Smooth muscle cell (in vitro differentiated cells): ENCODE results near the gene MRPL11. TPM values are rescaled to one million over a fixed set of nuclear protein-coding genes. Genes with fewer than 3 reads are reported as not detected.

Experiments used
- DNase-seq: peaks from one replicate; lab custom pipeline; 2025; ENCODE audit not compliant: unreplicated experiment; lab: John Stamatoyannopoulos, UW
- H2AFZ ChIP-seq: fragments of 200-600 bp; sonication (generic); 2 replicates; pipeline ENCODE4 v1.6.0; 2016; ENCODE audit warnings: antibody characterized with exemption, low read depth, mild to moderate bottlenecking
- H3F3A ChIP-seq: fragments of 200-600 bp; sonication (generic); 2 replicates; pipeline ENCODE4 v1.6.0; 2017; ENCODE audit warnings: antibody characterized with exemption, low read depth
- H3K27ac ChIP-seq: fragments of 200-600 bp; sonication (generic); 2 replicates; pipeline ENCODE4 v1.5.1; 2016; ENCODE audit warnings: low read depth, mild to moderate bottlenecking
- H3K27me3 ChIP-seq: fragments of 200-600 bp; sonication (generic); 2 replicates; pipeline ENCODE4 v1.6.1; 2016; ENCODE audit warnings: low read depth, mild to moderate bottlenecking
- H3K36me3 ChIP-seq: fragments of 200-600 bp; sonication (generic); 2 replicates; pipeline ENCODE4 v1.5.1; 2016; ENCODE audit warnings: low read depth
- H3K4me1 ChIP-seq: fragments of 200-600 bp; sonication (generic); 2 replicates; pipeline ENCODE4 v1.5.1; 2016; ENCODE audit warnings: low read depth
- H3K4me2 ChIP-seq: fragments of 200-600 bp; sonication (generic); 2 replicates; pipeline ENCODE4 v1.6.0; 2016; ENCODE audit warnings: mild to moderate bottlenecking
- H3K4me3 ChIP-seq: fragments of 200-600 bp; sonication (generic); 2 replicates; pipeline ENCODE4 v1.5.1; 2016; ENCODE audit warnings: mild to moderate bottlenecking
- H3K79me2 ChIP-seq: fragments of 200-600 bp; sonication (generic); 2 replicates; pipeline ENCODE4 v1.6.0; 2016; ENCODE audit warnings: low read depth, mild to moderate bottlenecking
- H3K9ac ChIP-seq: fragments of 200-600 bp; sonication (generic); 2 replicates; pipeline ENCODE4 v1.6.0; 2016; ENCODE audit warnings: low read depth
- H3K9me3 ChIP-seq: fragments of 200-600 bp; sonication (generic); replicated peaks from 2 replicates; pipeline ENCODE4 v1.5.1; 2016; ENCODE audit warnings: low read depth
- H4K20me1 ChIP-seq: fragments of 200-600 bp; sonication (generic); 2 replicates; pipeline ENCODE4 v1.6.0; 2016; ENCODE audit warnings: low read depth
- WGBS: methylation state at CpG from one replicate; pipeline ENCODE4 v1.1.7; 2016; ENCODE audit warnings: low lambda C conversion rate; 5-methylcytosine and 5-hydroxymethylcytosine counted together
- polyA plus RNA-seq: library from polyadenylated mRNA; unstranded; fragments of >200 nt; fragmentation: Nextera tagmentation; extraction: Ambion mirVana; gene quantifications from 2 replicates; pipeline ENCODE4 v1.2.1, GENCODE V29; 2016
- total RNA-seq: library from RNA; depleted of rRNA; stranded (reverse); fragments of >200 nt; gene quantifications from 2 replicates; pipeline ENCODE4 v1.2.3, GENCODE V29; 2014
- TF ChIP-seq, protein P1 (sequence below): fragments of 200-600 bp; sonication (generic); IDR thresholded peaks from 2 replicates; pipeline ENCODE4 v1.5.1; 2017; ENCODE audit warnings: borderline replicate concordance, mild to moderate bottlenecking, antibody characterized with exemption; ENCODE audit not compliant: insufficient read depth, poor library complexity, severe bottlenecking

Gene MRPL11
- total and polyA plus RNA-seq, 2 experiments from 2014 or later: 38.7 to 68.4 TPM

DNA sequence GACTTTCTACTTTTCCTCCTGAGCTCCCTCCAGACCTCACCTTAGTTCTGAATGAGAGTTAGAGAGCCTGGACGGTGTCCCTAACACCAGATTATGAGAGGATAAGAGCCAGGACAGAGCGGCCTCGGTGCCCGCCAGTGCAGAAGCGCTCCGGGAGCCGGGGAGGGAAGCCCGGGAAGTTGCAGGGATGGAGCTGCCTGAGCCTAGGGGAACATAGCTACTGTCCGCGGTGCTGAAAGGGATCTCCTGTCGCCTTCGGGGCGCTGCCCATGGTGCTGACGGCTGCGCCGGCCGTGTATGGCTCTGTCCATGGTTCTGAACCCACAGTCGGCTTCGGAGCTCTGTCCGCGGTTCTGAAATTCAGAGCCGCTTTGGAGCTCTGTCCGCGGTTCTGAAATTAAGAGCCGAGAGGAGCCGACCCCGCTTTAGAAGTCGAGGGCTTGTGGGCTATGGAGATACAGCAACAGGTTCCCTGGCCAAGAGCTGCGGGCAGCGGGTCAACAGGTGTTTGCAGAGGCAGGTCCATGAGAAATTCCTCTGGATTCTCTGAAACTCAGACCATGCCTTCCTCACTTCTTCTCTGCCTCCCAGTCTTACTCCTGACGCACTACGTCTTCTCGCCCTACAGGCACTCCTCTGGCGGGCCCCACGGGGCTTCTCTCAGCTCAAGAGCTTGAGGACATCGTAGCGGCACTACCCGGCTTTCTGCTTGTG lies 17.0 kb downstream of the MRPL11 start:
- Histone ChIP-seq H3K27me3 (peaks cover 22% of the 10 kb centered on the region), H3K4me1 (peaks cover 12% of the 10 kb centered on the region), H2AFZ (no peak overlapping the region), H3K27ac (no peak overlapping the region), H3F3A (peaks cover 11% of the 10 kb centered on the region), H3K4me3 (no peak overlapping the region), H3K9ac (no peak overlapping the region), H4K20me1 (peaks cover 62% of the 10 kb centered on the region), H3K9me3 (no peaks in the 10 kb centered on the region), H3K36me3 (no peaks in the 10 kb centered on the region), H3K79me2 (no peaks in the 10 kb centered on the region), H3K4me2 (no peak overlapping the region)
- TF ChIP-seq, protein P1, sequence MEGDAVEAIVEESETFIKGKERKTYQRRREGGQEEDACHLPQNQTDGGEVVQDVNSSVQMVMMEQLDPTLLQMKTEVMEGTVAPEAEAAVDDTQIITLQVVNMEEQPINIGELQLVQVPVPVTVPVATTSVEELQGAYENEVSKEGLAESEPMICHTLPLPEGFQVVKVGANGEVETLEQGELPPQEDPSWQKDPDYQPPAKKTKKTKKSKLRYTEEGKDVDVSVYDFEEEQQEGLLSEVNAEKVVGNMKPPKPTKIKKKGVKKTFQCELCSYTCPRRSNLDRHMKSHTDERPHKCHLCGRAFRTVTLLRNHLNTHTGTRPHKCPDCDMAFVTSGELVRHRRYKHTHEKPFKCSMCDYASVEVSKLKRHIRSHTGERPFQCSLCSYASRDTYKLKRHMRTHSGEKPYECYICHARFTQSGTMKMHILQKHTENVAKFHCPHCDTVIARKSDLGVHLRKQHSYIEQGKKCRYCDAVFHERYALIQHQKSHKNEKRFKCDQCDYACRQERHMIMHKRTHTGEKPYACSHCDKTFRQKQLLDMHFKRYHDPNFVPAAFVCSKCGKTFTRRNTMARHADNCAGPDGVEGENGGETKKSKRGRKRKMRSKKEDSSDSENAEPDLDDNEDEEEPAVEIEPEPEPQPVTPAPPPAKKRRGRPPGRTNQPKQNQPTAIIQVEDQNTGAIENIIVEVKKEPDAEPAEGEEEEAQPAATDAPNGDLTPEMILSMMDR: no peak
- 18% methylated on average over 38 of the region's 38 CpGs for WGBS
- peak; percentile 89 for DNase-seq

DNA sequence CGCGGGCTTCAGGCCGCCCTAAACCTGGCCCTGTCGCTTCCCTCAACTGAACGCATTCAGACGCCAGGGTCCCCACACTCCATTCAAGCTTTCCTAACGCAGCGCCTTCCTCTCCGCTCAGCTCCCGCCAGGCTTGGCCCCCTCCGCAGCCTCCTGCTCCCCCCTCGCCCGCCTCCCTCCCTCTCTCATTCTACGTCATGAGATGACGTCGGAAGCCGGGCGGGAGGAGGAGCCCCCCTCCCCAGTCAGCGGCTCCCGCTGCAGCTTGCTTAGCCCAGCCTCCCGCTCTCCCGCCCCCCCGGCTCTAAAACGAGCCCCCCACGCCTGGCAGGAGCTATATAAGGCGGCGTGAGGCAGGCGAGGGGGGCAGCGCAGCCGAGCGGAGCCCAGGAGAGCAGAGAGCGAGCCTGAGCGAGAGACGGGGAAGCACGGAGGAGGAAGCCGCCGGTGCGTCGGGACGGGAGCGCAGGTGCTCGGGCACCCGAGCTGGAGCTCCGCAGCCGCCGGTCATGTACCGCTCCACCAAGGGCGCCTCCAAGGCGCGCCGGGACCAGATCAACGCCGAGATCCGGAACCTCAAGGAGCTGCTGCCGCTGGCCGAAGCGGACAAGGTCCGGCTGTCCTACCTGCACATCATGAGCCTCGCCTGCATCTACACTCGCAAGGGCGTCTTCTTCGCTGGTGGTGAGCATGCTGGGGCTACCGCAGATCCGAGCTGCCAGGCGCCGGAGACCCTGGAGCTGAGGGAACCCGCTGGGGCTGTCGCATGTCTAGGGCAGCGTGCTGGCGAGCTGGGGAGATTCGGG lies 17.8 kb downstream of the MRPL11 start, which contains the start of gene NPAS4:
Gene NPAS4, plus strand, starts transcription at position 365 of the 806 bp plus-strand sequence. Its CDS starts 145 bp downstream, at position 510.
- Histone ChIP-seq H3K4me2 (no peak within 1 kb of the TSS), H3F3A (peaks cover 11% of the 10 kb centered on the region), H4K20me1 (peaks cover 69% of the 10 kb centered on the region), H3K4me1 (peaks cover 12% of the 10 kb centered on the region), H3K27me3 (peaks cover 22% of the 10 kb centered on the region), H3K79me2 (no peaks in the 10 kb centered on the region), H3K9ac (no peak within 1 kb of the TSS), H3K4me3 (no peak within 1 kb of the TSS), H3K9me3 (no peaks in the 10 kb centered on the region), H3K36me3 (no peaks in the 10 kb centered on the region), H3K27ac (no peak within 1 kb of the TSS), H2AFZ (no peak within 1 kb of the TSS)
- TF ChIP-seq, protein P1: no peak
- 5% methylated on average over 52 of the region's 71 CpGs for WGBS
- no peak for DNase-seq

DNA sequence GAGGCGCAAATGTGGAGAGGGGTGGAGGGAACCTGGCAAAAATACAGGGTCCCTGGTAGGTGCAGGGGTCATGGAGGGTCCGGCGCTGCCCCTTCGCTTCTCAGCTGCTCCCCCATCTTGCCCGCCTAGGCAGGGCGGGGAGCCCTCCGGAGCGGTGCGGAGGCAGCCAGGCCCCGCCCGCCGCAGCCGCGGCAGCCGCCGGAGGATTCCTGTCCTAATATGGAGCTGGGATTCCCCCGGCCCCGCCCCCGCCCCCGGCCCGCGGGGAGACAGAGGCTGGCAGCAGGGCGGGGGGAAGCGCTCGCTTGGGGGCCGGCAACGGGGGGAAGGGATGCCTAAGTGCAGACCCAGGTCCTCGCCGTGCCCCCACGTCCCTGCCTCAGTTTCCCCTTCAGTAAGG lies 18.8 kb downstream of the MRPL11 start:
- no peaks in the 10 kb centered on the region for H3K36me3 ChIP-seq
- no peak for DNase-seq
- peaks cover 12% of the 10 kb centered on the region for H3K4me1 ChIP-seq
- H3F3A ChIP-seq: peaks cover 11% of the 10 kb centered on the region
- H2AFZ ChIP-seq: no peak overlapping the region
- no peak overlapping the region for H3K27ac ChIP-seq
- H4K20me1 ChIP-seq: peaks cover 69% of the 10 kb centered on the region
- H3K4me2 ChIP-seq: no peak overlapping the region
- peaks cover 22% of the 10 kb centered on the region for H3K27me3 ChIP-seq
- no peak overlapping the region for H3K4me3 ChIP-seq
- H3K79me2 ChIP-seq: no peaks in the 10 kb centered on the region
- WGBS: 8% methylated on average over 8 of the region's 30 CpGs
- no peaks in the 10 kb centered on the region for H3K9me3 ChIP-seq
- H3K9ac ChIP-seq: no peak overlapping the region
- TF ChIP-seq, protein P1: no peak
